Measurements from ENCODE around the gene ERF. TPM values are rescaled to one million over a fixed set of nuclear protein-coding genes. Genes with fewer than 3 reads are reported as not detected.

Gene ERF
- total RNA-seq, 3 donors from 2014 or later = 86.2 to 95.4 (median 89.1) TPM

GRCh38 chr19:42217520-42218437 lies 37.1 kb downstream of the ERF start, which contains the start of gene DEDD2:
DEDD2 (minus strand) TSS chr19:42217677; CDS start chr19:42217007, 670 bp downstream.
- peak; percentile 76 to 77 for ATAC-seq
- peak within 1 kb of the TSS; percentile 89 for H3K4me3 Mint-ChIP-seq

GRCh38 chr19:42216653-42217519 lies 38.0 kb downstream of the ERF start:
- DNase-seq (no peak), ATAC-seq (peak; percentile 1 to 3)
- Mint-ChIP-seq H3K9me3 (no peaks in the 10 kb centered on the region), H3K4me1 (ENCODE audit: low read depth) (peaks cover 77% of the 10 kb centered on the region), H3K27me3 (ENCODE audit: low read depth) (no peaks in the 10 kb centered on the region), H3K4me3 (peak overlapping the region; percentile 89), H3K36me3 (ENCODE audit: insufficient read depth) (peaks cover 15% of the 10 kb centered on the region)

More at GRCh38 chr19:42217520-42218437, 37.1 kb downstream of the ERF start, which contains the start of gene DEDD2:
- DNase-seq = peak; percentile 100
- no peaks in the 10 kb centered on the region for H3K9me3 Mint-ChIP-seq
- peaks cover 19% of the 10 kb centered on the region for H3K36me3 Mint-ChIP-seq (ENCODE audit: insufficient read depth)
- H3K4me1 Mint-ChIP-seq (ENCODE audit: low read depth) = peaks cover 76% of the 10 kb centered on the region
- H3K27me3 Mint-ChIP-seq (ENCODE audit: low read depth) = no peaks in the 10 kb centered on the region

GRCh38 chr19:42214810-42215485 lies 40.0 kb downstream of the ERF start:
- H3K27me3 Mint-ChIP-seq (ENCODE audit: low read depth) = no peaks in the 10 kb centered on the region
- DNase-seq (no peak), ATAC-seq (no peak)
- peaks cover 68% of the 10 kb centered on the region for H3K4me1 Mint-ChIP-seq (ENCODE audit: low read depth)
- H3K36me3 Mint-ChIP-seq (ENCODE audit: insufficient read depth) = peaks cover 17% of the 10 kb centered on the region
- no peaks in the 10 kb centered on the region for H3K9me3 Mint-ChIP-seq
- peak overlapping the region; percentile 89 for H3K4me3 Mint-ChIP-seq

- Mint-ChIP-seq H3K9me3 (no peaks in the 10 kb centered on the region), H3K4me1 (ENCODE audit: low read depth) (peaks cover 62% of the 10 kb centered on the region), H3K27me3 (ENCODE audit: low read depth) (no peaks in the 10 kb centered on the region), H3K36me3 (ENCODE audit: insufficient read depth) (peaks cover 34% of the 10 kb centered on the region), H3K4me3 (no peak overlapping the region)
- DNase-seq = no peak
- no peak for ATAC-seq
These were observed 42.0 kb downstream of the ERF start for GRCh38 chr19:42212886-42213285.

- no peak for DNase-seq
- Mint-ChIP-seq H3K9me3 (no peaks in the 10 kb centered on the region), H3K4me3 (no peak overlapping the region), H3K27me3 (ENCODE audit: low read depth) (no peaks in the 10 kb centered on the region), H3K36me3 (ENCODE audit: insufficient read depth) (peaks cover 43% of the 10 kb centered on the region), H3K4me1 (ENCODE audit: low read depth) (peaks cover 70% of the 10 kb centered on the region)
- no peak for ATAC-seq
These were observed 46.3 kb downstream of the ERF start for GRCh38 chr19:42208612-42209011.

GRCh38 chr19:42207767-42208271 lies 47.1 kb downstream of the ERF start:
- Mint-ChIP-seq H3K4me1 (ENCODE audit: low read depth) (peaks cover 70% of the 10 kb centered on the region), H3K4me3 (peak overlapping the region; percentile 48), H3K36me3 (ENCODE audit: insufficient read depth) (peaks cover 45% of the 10 kb centered on the region), H3K9me3 (no peaks in the 10 kb centered on the region), H3K27me3 (ENCODE audit: low read depth) (no peaks in the 10 kb centered on the region)
- DNase-seq = no peak
- ATAC-seq = peak; percentile 38 to 58

- ATAC-seq = no peak
- no peaks in the 10 kb centered on the region for H3K27me3 Mint-ChIP-seq (ENCODE audit: low read depth)
- H3K9me3 Mint-ChIP-seq = no peaks in the 10 kb centered on the region
- H3K4me3 Mint-ChIP-seq = no peak overlapping the region
- DNase-seq = no peak
- H3K4me1 Mint-ChIP-seq (ENCODE audit: low read depth) = peaks cover 70% of the 10 kb centered on the region
- H3K36me3 Mint-ChIP-seq (ENCODE audit: insufficient read depth) = peaks cover 50% of the 10 kb centered on the region
These were observed 47.8 kb downstream of the ERF start for GRCh38 chr19:42206871-42207755.

GRCh38 chr19:42204664-42205063 lies 50.3 kb downstream of the ERF start:
- DNase-seq (no peak), ATAC-seq (no peak)
- no peaks in the 10 kb centered on the region for H3K27me3 Mint-ChIP-seq (ENCODE audit: low read depth)
- H3K4me3 Mint-ChIP-seq = no peak overlapping the region
- peaks cover 88% of the 10 kb centered on the region for H3K4me1 Mint-ChIP-seq (ENCODE audit: low read depth)
- H3K9me3 Mint-ChIP-seq = no peaks in the 10 kb centered on the region
- H3K36me3 Mint-ChIP-seq (ENCODE audit: insufficient read depth) = peaks cover 51% of the 10 kb centered on the region

GRCh38 chr19:42203700-42204099 lies 51.2 kb downstream of the ERF start:
- Mint-ChIP-seq H3K9me3 (no peaks in the 10 kb centered on the region), H3K4me3 (no peak overlapping the region), H3K27me3 (ENCODE audit: low read depth) (no peaks in the 10 kb centered on the region), H3K4me1 (ENCODE audit: low read depth) (peaks cover 94% of the 10 kb centered on the region), H3K36me3 (ENCODE audit: insufficient read depth) (peaks cover 48% of the 10 kb centered on the region)
- ATAC-seq (no peak), DNase-seq (no peak)

- no peak for ATAC-seq
These were observed 52.5 kb downstream of the ERF start for GRCh38 chr19:42202290-42202880.

GRCh38 chr19:42201489-42202289 lies 53.2 kb downstream of the ERF start:
- ATAC-seq (peak; percentile 31 to 45), DNase-seq (no peak)
- H3K4me1 Mint-ChIP-seq (ENCODE audit: low read depth) = peaks cover 92% of the 10 kb centered on the region
- H3K36me3 Mint-ChIP-seq (ENCODE audit: insufficient read depth) = peaks cover 43% of the 10 kb centered on the region
- H3K27me3 Mint-ChIP-seq (ENCODE audit: low read depth) = no peaks in the 10 kb centered on the region
- no peaks in the 10 kb centered on the region for H3K9me3 Mint-ChIP-seq
- peak overlapping the region; percentile 57 for H3K4me3 Mint-ChIP-seq

More at GRCh38 chr19:42202290-42202880, 52.5 kb downstream of the ERF start:
- peak overlapping the region; percentile 57 for H3K4me3 Mint-ChIP-seq
- H3K27me3 Mint-ChIP-seq (ENCODE audit: low read depth) = no peaks in the 10 kb centered on the region
- peaks cover 43% of the 10 kb centered on the region for H3K36me3 Mint-ChIP-seq (ENCODE audit: insufficient read depth)
- peaks cover 92% of the 10 kb centered on the region for H3K4me1 Mint-ChIP-seq (ENCODE audit: low read depth)
- no peaks in the 10 kb centered on the region for H3K9me3 Mint-ChIP-seq
- DNase-seq = no peak

GRCh38 chr19:42200116-42200715 lies 54.7 kb downstream of the ERF start:
- Mint-ChIP-seq H3K4me3 (peak overlapping the region; percentile 60), H3K27me3 (ENCODE audit: low read depth) (no peaks in the 10 kb centered on the region), H3K36me3 (ENCODE audit: insufficient read depth) (peaks cover 40% of the 10 kb centered on the region), H3K9me3 (no peaks in the 10 kb centered on the region), H3K4me1 (ENCODE audit: low read depth) (peaks cover 91% of the 10 kb centered on the region)
- ATAC-seq (no peak), DNase-seq (no peak)

Data from activated T-cell treated with anti-CD3 and anti-CD28 coated beads, Interleukin-2, amount 50 U/mL, for 4 hours (primary cell).